Urothelium cell line (cell line): ENCODE data around the gene CYS1.

Source experiments
- DNase-seq: peaks from one replicate; pipeline ENCODE4 v3.0.0; 2011; ENCODE audit warnings: low spot score, mixed read lengths
- FAIRE-seq: peaks from 2 replicates; lab custom pipeline; 2011; peaks lifted over from hg19 to GRCh38; lab: Jason Lieb, UNC

CYS1 gene

DNA sequence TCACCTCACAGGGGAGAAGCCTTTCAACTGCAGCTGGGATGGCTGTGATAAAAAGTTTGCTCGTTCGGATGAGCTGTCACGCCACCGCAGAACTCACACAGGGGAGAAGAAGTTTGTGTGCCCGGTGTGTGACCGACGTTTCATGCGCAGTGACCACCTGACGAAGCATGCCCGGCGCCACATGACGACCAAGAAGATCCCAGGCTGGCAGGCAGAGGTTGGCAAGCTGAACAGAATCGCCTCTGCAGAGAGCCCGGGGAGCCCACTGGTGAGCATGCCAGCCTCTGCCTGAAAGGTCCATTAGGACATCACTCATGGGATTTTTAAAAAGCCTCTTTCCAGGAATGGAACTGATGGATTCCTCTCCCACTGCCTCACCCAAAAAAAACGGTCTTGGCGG is 28.0 kb downstream of the CYS1 start:
- DNase-seq (no peak), FAIRE-seq (no peak)

DNA sequence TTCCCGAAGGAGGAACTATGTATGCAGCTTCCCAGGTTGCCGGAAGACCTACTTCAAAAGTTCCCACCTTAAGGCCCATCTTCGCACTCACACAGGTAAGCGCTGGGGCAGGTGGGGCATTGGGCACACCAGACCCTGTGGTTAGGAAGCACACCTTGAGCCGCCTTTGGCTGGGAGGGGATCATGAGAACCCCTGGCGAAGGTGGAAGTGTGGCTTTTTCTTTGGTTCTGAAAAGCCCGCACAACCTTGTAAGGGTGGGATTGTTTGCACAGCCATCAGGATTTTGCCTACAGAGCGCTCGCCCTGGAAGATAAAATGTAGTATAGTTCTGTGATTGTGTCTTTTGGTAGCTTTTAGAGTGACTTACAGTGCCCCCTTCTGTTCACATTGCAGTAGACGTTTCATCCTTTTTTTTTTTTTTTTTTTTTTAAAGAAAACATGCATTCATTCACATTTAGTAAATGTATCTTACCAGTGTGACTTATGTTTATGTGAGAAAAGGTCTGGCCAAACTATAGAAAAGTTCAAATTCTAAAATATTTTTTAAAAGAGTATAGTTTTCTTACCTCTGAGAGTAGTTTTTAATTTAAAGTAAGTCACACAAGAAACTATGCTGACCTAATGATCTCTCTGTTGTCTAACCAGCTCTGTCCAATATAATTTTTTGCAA is 31.6 kb downstream of the CYS1 start:
- peak; percentile 63 for DNase-seq

GRCh38 chr2:10047616-10048500 is 32.4 kb downstream of the CYS1 start:
- DNase-seq (no peak), FAIRE-seq (no peak)

More for the DNA sequence above, 31.6 kb downstream of the CYS1 start:
- no peak for FAIRE-seq

DNA sequence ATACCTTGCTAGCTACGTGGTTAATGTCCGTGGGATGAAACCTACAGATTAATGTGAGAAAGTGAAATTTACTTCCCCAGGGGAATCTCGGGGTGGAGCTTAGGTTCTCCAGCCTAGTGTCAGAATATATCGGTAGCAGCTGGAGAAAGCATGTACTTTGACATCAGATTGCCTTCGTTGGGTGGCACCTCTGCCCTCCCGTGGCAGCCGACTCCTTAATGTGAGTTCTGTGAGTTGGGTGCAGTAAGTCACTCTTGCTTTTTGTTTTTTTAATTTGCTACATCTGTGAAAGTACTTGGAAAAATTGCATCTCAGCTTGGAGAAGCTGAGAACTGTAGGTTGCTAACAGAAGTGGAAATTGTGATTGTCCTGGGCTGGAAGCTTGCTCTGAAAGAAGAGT is 33.3 kb downstream of the CYS1 start:
- DNase-seq (no peak), FAIRE-seq (no peak)

GRCh38 chr2:10045561-10046355 is 34.5 kb downstream of the CYS1 start:
- DNase-seq: no peak
- FAIRE-seq: no peak

DNA sequence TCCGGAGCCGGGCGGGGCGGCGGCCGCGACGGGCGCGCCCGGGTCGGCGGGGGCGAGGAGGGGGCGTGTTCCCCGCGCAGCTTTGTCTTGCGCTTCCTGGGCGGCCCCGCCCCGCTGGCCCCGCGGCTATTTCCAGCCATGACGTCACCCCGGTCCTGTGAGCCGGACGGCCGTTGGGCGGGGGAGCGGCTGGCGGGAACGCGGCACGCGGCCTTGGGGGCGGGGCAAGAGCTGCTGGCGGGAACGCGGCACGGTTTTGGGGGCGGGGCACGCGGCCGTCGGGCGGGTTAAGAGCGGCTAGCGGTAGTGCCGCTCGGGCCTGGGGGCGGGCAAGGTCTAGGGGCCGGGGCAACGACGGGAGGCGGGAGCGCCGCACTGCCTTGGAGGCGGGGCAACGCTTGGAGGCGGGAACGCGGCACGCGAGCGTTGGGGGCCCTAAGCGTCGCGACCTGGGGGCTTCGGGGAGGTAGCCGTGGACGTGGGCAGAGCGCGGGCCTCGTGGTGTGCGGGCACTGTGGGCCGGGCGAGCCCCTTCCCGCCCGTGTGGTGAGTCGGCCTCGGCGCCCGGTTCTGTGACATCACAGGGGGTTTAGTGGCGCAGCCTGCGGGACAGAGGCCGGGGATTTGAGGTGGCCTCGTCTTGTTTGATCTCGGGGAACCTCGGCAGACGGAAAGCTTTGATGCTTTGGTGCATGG is 36.2 kb downstream of the CYS1 start:
- FAIRE-seq: no peak
- DNase-seq: peak; percentile 97

- DNase-seq: peak; percentile 98
Measured at GRCh38 chr2:10043256-10043905, 36.8 kb downstream of the CYS1 start, which contains the start of gene KLF11. TSS of gene KLF11 (plus strand) at chr2:10043550. CDS start at chr2:10043717, 167 bp downstream.

DNA sequence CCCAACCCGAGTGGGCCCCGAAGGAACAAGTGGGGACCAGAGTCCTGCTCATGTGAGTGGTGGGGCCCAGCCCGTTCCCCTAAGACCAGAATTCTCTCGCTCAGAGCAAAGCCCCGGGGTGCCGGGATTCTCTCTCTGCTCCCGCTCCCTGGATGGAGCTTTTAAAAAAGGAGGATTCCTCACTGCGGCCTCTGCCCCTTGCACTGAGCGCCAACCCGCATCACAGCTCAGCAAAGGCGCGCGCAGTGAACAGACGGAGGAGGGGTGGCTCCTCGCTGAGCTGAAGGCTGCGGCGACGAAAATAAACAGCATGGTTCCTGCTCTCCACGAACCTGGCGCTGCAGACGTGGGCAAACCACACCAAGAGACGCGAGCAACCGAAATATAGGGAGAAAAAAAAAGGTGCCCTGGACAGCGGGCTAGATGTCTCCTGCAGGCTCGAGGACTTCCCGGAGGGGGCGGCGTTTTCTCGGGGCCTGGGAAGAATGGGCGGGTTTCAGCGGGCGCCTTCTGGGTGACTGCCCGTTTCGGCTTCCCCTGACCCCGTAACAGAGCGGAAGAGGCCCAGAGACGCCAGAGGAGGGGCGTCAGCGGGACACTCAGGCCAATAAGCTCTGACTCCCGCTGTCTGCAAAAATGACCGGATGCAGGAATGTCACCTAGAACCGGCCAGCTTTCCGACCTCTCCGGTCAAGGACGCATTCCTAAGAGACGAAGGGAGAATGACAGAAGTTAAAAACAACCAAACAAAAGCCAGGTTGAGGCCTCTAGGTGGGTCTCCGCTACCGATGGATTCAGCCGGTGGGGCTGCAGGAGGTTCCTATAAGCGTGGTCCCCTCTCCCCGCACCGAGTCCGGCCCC is 37.7 kb downstream of the CYS1 start:
- DNase-seq (no peak), FAIRE-seq (no peak)

More at GRCh38 chr2:10043256-10043905, 36.8 kb downstream of the CYS1 start, which contains the start of gene KLF11:
- peak; percentile 94 for FAIRE-seq

- FAIRE-seq (no peak), DNase-seq (no peak)
Measured at GRCh38 chr2:10041711-10042110, 38.5 kb downstream of the CYS1 start.

- FAIRE-seq (no peak), DNase-seq (no peak)
Measured at GRCh38 chr2:10039658-10040410, 40.4 kb downstream of the CYS1 start.

- FAIRE-seq (no peak), DNase-seq (no peak)
Measured at GRCh38 chr2:10038716-10039115, 41.5 kb downstream of the CYS1 start.

- no peak for DNase-seq
- no peak for FAIRE-seq
Measured at GRCh38 chr2:10038123-10038522, 42.1 kb downstream of the CYS1 start.

DNA sequence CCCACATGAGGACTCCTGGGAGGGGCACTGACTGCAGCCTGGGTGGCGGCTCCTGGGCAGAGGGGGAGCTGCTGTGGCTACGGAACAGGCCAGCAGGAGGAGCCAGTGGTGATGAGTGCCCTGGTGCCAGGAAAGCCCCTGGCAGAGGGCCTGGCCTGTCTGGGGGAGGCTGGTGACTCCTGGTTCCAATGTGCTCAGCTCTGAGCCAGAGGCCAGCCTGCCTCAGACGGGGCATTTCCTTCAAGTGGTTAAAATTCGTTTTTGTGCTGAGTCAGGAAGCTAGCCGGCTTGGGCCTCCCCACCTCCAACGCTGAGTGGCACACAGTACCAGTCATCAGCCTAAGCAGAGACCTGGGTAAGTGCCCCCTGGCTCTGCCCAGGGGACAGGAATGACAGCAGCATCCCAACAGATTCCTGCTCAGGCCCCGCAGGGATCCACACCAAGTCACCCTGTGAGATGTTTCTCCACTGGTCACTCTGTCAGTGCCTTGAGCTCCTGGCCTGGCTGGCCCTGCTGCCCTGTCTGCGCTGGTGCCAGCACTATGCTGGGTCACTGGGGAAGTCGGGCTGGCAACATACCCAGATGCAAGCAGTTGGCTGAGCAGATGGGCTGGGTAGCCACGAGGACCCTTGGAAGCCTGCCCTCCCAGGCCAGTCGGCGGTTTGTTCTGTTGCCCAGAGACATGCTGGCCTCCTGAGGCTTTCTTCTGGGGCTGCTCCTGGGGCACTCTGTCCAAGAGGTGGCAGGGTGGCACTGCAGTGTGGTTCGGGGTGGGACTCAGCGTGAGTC is 43.9 kb downstream of the CYS1 start:
- FAIRE-seq: peak; percentile 53
- DNase-seq: peak; percentile 83

GRCh38 chr2:10035633-10036032 is 44.6 kb downstream of the CYS1 start:
- DNase-seq (no peak), FAIRE-seq (no peak)

- DNase-seq: no peak
- no peak for FAIRE-seq
Measured at GRCh38 chr2:10035053-10035422, 45.2 kb downstream of the CYS1 start.

- DNase-seq: no peak
Measured at GRCh38 chr2:10034333-10035052, 45.7 kb downstream of the CYS1 start.

More at GRCh38 chr2:10034333-10035052, 45.7 kb downstream of the CYS1 start:
- FAIRE-seq: peak; percentile 61
